Nephron progenitor cell (in vitro differentiated cells): ENCODE measurements around the gene MYL4.

Experiments
- DNase-seq: peaks from one replicate; pipeline ENCODE4 v3.0.0; 2021
- H3K27ac Mint-ChIP-seq: 2 replicates; pipeline ENCODE4 v1.8.0; 2021; ENCODE audit warnings: mild to moderate bottlenecking, moderate library complexity, mixed read lengths
- H3K27me3 Mint-ChIP-seq: 2 replicates; pipeline ENCODE4 v1.8.0; 2021; ENCODE audit warnings: mild to moderate bottlenecking, low read depth, mixed read lengths; ENCODE audit not compliant: poor library complexity
- H3K36me3 Mint-ChIP-seq: 2 replicates; pipeline ENCODE4 v1.8.0; 2021; ENCODE audit warnings: low read depth, mixed read lengths
- H3K4me1 Mint-ChIP-seq: 2 replicates; pipeline ENCODE4 v1.8.0; 2021; ENCODE audit warnings: mixed read lengths
- H3K4me3 Mint-ChIP-seq: 2 replicates; pipeline ENCODE4 v1.8.0; 2021; ENCODE audit warnings: mild to moderate bottlenecking, moderate library complexity, mixed read lengths
- H3K9me3 Mint-ChIP-seq: 2 replicates; pipeline ENCODE4 v1.8.0; 2021; ENCODE audit warnings: mild to moderate bottlenecking, moderate library complexity, mixed read lengths
- TF ChIP-seq, protein P1 (sequence below): fragments of 200-600 bp; sonication (generic); IDR thresholded peaks from 2 replicates; pipeline ENCODE4 v1.5.0; 2021; ENCODE audit warnings: antibody characterized with exemption

MYL4 gene

DNA sequence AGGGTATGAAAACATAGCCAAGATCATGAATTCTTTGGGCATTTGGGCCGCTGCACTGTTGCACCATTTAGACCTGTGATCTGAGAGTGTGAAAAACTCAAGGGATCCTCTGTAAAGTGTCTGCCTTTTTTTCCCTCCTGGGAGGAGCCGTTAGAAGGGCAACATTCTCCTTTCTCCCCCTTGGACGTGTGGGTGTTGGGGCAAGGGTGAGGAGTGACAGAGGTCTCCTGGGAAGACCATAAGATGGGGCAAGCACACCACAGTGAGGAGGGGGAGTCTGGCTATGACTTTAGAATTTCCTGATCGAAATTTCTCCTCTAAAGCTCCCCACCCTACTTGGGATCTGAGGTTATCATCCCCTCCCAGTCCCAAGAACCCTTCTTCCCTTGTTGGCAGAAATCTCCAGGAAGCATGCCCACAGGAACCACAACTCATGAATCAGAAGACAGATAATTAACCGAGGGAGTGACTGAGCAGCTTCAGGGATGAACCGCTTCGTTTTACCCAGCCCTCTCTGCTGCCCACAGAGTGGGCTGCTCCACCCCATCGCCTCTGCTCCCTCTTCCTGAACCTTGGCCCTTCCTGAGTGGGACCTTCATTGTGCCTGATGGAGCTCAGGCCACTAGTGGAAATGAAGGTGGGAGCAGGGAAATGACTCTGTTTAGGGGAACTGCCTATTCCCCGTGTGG is 48.6 kb downstream of the MYL4 start:
- H3K9me3 Mint-ChIP-seq, result peaks cover 37% of the 10 kb centered on the region
- TF ChIP-seq, protein P1, sequence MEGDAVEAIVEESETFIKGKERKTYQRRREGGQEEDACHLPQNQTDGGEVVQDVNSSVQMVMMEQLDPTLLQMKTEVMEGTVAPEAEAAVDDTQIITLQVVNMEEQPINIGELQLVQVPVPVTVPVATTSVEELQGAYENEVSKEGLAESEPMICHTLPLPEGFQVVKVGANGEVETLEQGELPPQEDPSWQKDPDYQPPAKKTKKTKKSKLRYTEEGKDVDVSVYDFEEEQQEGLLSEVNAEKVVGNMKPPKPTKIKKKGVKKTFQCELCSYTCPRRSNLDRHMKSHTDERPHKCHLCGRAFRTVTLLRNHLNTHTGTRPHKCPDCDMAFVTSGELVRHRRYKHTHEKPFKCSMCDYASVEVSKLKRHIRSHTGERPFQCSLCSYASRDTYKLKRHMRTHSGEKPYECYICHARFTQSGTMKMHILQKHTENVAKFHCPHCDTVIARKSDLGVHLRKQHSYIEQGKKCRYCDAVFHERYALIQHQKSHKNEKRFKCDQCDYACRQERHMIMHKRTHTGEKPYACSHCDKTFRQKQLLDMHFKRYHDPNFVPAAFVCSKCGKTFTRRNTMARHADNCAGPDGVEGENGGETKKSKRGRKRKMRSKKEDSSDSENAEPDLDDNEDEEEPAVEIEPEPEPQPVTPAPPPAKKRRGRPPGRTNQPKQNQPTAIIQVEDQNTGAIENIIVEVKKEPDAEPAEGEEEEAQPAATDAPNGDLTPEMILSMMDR, result no peak
- no peak for DNase-seq
- H3K4me1 Mint-ChIP-seq, result peaks cover 18% of the 10 kb centered on the region
- peaks cover 51% of the 10 kb centered on the region for H3K27me3 Mint-ChIP-seq
- no peaks in the 10 kb centered on the region for H3K36me3 Mint-ChIP-seq
- H3K27ac Mint-ChIP-seq, result no peak overlapping the region
- no peak overlapping the region for H3K4me3 Mint-ChIP-seq

DNA sequence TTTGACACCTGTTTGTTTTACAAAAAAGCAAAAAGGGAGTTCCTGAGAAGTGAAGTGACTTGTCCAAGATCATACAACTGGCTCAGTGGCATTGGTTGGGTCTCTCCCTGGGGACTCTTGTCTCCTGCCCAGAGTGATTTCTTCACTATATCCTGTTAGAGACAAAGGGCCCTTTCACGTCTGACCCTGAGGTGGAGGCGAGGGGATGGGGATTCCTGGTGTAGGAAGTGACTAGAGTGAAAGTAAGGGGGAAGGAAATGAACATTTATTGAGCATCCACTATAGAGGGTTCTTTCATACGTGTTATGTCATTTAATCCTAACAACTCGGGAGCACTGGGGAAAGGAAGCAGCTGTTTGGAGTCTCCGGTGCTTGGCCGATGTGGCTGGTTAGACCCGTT is 53.4 kb downstream of the MYL4 start:
- H3K27me3 Mint-ChIP-seq, result peaks cover 9% of the 10 kb centered on the region
- peaks cover 29% of the 10 kb centered on the region for H3K4me1 Mint-ChIP-seq
- no peak overlapping the region for H3K27ac Mint-ChIP-seq

GRCh38 chr17:47264166-47264565 is 55.0 kb downstream of the MYL4 start:
- Mint-ChIP-seq H3K27me3 (peaks cover 3% of the 10 kb centered on the region), H3K4me3 (no peak overlapping the region), H3K27ac (no peak overlapping the region), H3K36me3 (peaks cover under 1% of the 10 kb centered on the region), H3K9me3 (peaks cover 17% of the 10 kb centered on the region), H3K4me1 (peaks cover 18% of the 10 kb centered on the region)
- DNase-seq, result no peak
- TF ChIP-seq, protein P1, result no peak

More for the DNA sequence above, 53.4 kb downstream of the MYL4 start:
- H3K4me3 Mint-ChIP-seq, result no peak overlapping the region
- no peaks in the 10 kb centered on the region for H3K36me3 Mint-ChIP-seq
- TF ChIP-seq, protein P1, result no peak
- no peak for DNase-seq
- H3K9me3 Mint-ChIP-seq, result peaks cover 22% of the 10 kb centered on the region

DNA sequence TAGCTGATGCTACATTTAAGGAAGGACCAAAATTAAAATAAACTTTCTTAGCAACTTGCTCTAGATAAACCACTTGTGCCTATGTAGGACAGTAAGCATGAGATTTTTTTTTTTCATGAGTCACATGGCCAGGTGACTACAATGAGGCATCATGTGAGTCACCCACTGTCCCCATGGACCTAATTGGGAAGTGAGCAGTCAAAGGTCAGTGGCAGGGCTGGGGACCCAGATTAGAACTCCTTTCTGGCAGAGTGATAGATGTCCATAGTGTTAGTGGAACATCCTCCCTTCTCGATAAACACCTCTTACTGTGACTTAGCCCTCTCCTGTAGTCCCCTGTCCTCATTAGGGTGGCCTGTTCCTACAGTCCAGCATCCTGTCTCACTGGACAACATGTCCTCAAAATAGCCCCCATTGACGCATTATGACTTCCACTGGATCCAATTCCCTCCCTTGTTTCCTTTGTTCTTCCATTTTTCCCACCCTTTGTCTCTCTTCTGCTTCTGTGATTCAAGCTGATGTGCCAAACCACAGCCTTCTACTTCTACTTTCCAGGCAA is 56.9 kb downstream of the MYL4 start:
- Mint-ChIP-seq H3K27me3 (peaks cover 4% of the 10 kb centered on the region), H3K9me3 (peaks cover 22% of the 10 kb centered on the region), H3K27ac (no peak overlapping the region)

GRCh38 chr17:47266782-47267181 is 57.6 kb downstream of the MYL4 start:
- Mint-ChIP-seq H3K27ac (no peak overlapping the region), H3K4me3 (no peak overlapping the region), H3K4me1 (peaks cover 18% of the 10 kb centered on the region), H3K36me3 (peaks cover 4% of the 10 kb centered on the region), H3K27me3 (peaks cover 4% of the 10 kb centered on the region), H3K9me3 (peaks cover 22% of the 10 kb centered on the region)
- no peak for DNase-seq
- TF ChIP-seq, protein P1, result no peak

More for the DNA sequence above, 56.9 kb downstream of the MYL4 start:
- Mint-ChIP-seq H3K4me1 (peaks cover 18% of the 10 kb centered on the region), H3K36me3 (peaks cover 4% of the 10 kb centered on the region), H3K4me3 (no peak overlapping the region)
- DNase-seq, result no peak
- TF ChIP-seq, protein P1, result no peak
